ENCODE results near the gene SLC35F2.

SLC35F2 gene

DNA sequence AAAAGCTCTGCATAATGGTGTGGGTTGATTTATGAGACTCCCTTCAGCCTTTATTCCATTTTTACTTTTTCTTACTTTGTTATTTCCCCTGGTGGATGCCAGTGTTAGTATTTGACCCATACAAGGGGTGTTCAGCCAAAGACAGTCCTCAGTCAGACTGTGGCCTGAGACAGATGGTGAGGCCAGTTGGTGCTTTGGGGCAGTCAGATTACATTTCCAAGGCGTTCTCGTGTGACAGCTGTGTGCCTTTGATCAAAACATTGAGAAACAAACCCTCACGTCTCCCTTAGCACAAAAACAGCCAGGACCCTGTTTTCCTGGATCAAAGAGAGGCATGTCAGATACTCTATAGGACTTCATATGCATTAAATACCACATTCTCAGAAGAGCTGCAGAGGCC, 115.4 kb downstream of the SLC35F2 start:
- DNase-seq (ENCODE audit: low read depth in 1 of 2, low spot score in 1 of 2), result no peak

DNA sequence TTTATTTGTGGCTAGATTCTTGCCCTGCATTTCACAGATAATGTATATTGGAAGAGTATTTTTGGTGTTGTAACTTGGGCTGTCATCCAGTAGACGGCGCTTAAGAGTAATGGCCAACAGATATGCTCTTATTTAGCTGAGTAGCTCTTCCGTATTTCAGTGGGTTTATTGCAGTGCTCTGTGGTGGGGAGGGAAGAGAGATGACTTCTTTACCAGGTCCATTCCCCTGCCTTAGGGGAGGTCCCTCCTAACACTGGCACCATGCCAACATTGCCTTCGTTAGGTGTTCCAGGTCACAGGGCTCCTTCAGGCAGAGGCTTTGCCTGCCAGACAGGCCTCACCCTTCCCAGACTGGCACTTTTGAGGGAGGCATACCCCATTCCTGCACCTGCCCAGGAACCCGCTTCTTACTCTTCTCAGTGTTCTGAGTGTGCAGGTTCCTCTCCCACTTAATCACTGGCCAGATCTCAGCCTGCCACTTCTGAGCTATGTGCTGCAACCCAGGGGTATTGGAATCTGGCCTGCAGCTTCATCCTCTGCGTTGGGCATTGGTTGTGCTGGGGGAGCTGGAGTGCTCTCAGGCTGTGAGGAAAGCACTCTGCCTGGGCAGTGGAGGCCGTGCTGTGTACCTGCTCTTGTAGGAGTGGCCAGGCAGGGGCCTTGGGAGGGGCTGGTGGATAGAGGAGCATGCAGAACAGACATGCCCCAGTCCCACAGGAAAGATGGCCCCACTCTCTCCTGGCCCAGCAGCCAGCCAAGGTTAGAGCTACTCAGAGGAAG, 117.4 kb downstream of the SLC35F2 start:
- no peak for DNase-seq (ENCODE audit: low read depth in 1 of 2, low spot score in 1 of 2)

Measured in activated T-helper 1 cell treated with anti-CD3 and anti-CD28 coated beads, Interleukin-2, amount 50 U/mL, for 16 hours (primary cell).